H1 (cell line): ENCODE results near the gene DESI1. TPM values are rescaled to one million over a fixed set of nuclear protein-coding genes. Genes with fewer than 3 reads are reported as not detected.

Experiments
- EP300 ChIP-seq, 2 experiments: IDR thresholded peaks; 1 replicate in 1 of 2; 2 replicates in 1 of 2; pipeline ENCODE4 v1.6.1; 2011 to 2012; ENCODE audit warnings: low read depth in 2 of 2, low read length in 2 of 2, mild to moderate bottlenecking in 2 of 2, borderline replicate concordance in 1 of 2, inconsistent platforms in 1 of 2, moderate library complexity in 1 of 2
- HDAC2 ChIP-seq, 2 experiments: fragments of 300-600 bp in 1 of 2; sonication (generic) in 1 of 2; IDR thresholded peaks; 2 replicates each; pipeline ENCODE4 v1.6.1; 2011 to 2012; ENCODE audit warnings: low read depth in 2 of 2, low read length in 2 of 2, mild to moderate bottlenecking in 2 of 2, moderate library complexity in 2 of 2, borderline replicate concordance in 1 of 2, inconsistent platforms in 1 of 2
- JUN ChIP-seq: IDR thresholded peaks from 2 replicates; pipeline ENCODE4 v1.6.1; 2011; ENCODE audit warnings: low read depth, mild to moderate bottlenecking, improper control_type of control experiment, low read length
- RNF2 ChIP-seq: fragments of 200-900, 300-1000 bp; sonication (generic); IDR thresholded peaks from 2 replicates; pipeline ENCODE4 v1.7.1; 2016; ENCODE audit warnings: borderline replicate concordance, low read depth, mild to moderate bottlenecking, antibody characterized with exemption, low read length; ENCODE audit not compliant: poor library complexity, severe bottlenecking; ENCODE audit errors: missing control alignments
- SIN3A ChIP-seq, 2 experiments: IDR thresholded peaks in 1 of 2; conservative IDR thresholded peaks in 1 of 2; 2 replicates each; pipeline ENCODE4 v1.6.1; 2011 to 2012; ENCODE audit warnings: low read length in 2 of 2, improper control_type of control experiment in 1 of 2, low read depth in 1 of 2, mild to moderate bottlenecking in 1 of 2
- TAF1 ChIP-seq: IDR thresholded peaks from 2 replicates; pipeline ENCODE4 v1.6.1; 2011; ENCODE audit warnings: mild to moderate bottlenecking, low read depth, low read length
- TBP ChIP-seq: IDR thresholded peaks from 2 replicates; pipeline ENCODE4 v1.6.1; 2011; ENCODE audit warnings: low read depth, low read length, improper control_type of control experiment
- polyA plus RNA-seq, 7 experiments: library from polyadenylated mRNA; depleted of rRNA in 3 of 7; stranded (reverse) in 5 of 7; unstranded in 2 of 7; fragments of >200 nt in 5 of 7; fragments of 200-250 nt in 2 of 7; gene quantifications; 1 replicate in 5 of 7; 2 replicates in 1 of 7; 4 replicates in 1 of 7; pipeline versions ENCODE4 v1.2.1 to v1.2.3, GENCODE V29; 2011 to 2013; ENCODE audit warnings: missing spikeins in 2 of 7, mixed read lengths in 2 of 7
- total RNA-seq: library from RNA; stranded (reverse); fragmentation: NEBNext Ultra II Directional; extraction: Animal tissue kit (Norgen Biotek cat#: 25700); gene quantifications from 2 replicates; pipeline ENCODE4 v1.2.1, GENCODE V29; 2021

The DESI1 gene
- total and polyA plus RNA-seq, 2 of the 8 experiments (the other 6 are each of a cell fraction or from before 2014, with no cell fraction given), result 27.6 to 34.3 TPM

DNA sequence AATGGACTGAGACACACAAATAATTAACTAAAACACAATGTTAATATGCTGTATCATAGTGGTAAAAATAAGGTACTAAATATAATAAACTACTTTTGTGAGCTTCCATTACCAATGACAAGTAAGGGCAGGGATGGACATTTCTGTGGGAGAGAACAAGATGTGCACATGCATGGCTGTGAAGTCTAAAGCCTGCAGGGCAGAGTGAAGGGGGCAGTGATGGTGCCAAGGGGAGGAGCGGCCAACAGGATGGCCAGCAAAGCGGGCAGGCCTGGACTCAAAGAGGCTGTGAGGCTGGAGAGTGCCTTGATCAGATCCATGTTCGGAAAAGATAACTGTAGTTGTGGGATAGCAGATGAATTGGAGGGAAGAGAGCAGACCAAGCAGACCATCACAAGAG lies 12.5 kb downstream of the DESI1 start (continued):
- TF ChIP-seq TBP (no peak), HDAC2 (IDR thresholded peaks at IDR 0.05; ENCODE audit: borderline replicate concordance in 1 of 2, low read depth in 2 of 2, low read length in 2 of 2) (no peak), JUN (no peak), TAF1 (no peak), EP300 (IDR thresholded peaks at IDR 0.05; ENCODE audit: borderline replicate concordance in 1 of 2, low read depth in 2 of 2, low read length in 2 of 2) (no peak), RNF2 (no peak), SIN3A (conservative IDR thresholded peaks at IDR 0.05 in 1 of 2, IDR thresholded peaks at IDR 0.05 in 1 of 2; ENCODE audit: low read depth in 1 of 2, low read length in 2 of 2) (no peak)
